WI38 (cell line): Measurements from ENCODE around the gene RNF217.
A peak's percentile ranks its signal among the peaks of the same experiment; 100 is the strongest.
"Not testable (repeated sequence)": the region's sequence is repeated elsewhere in the genome, so short reads cannot be mapped to it uniquely, and the experiment has no call there.

Experiments
- H3K4me3 ChIP-seq: 2 replicates; pipeline ENCODE4 v1.5.1; 2011; ENCODE audit warnings: low read depth, mild to moderate bottlenecking, control low read depth, low read length
- TF ChIP-seq, protein P1 (sequence below): IDR thresholded peaks from 2 replicates; pipeline ENCODE4 v1.5.1; 2012; ENCODE audit warnings: low read depth, mild to moderate bottlenecking, control low read depth, low read length

The RNF217 gene, protein sequence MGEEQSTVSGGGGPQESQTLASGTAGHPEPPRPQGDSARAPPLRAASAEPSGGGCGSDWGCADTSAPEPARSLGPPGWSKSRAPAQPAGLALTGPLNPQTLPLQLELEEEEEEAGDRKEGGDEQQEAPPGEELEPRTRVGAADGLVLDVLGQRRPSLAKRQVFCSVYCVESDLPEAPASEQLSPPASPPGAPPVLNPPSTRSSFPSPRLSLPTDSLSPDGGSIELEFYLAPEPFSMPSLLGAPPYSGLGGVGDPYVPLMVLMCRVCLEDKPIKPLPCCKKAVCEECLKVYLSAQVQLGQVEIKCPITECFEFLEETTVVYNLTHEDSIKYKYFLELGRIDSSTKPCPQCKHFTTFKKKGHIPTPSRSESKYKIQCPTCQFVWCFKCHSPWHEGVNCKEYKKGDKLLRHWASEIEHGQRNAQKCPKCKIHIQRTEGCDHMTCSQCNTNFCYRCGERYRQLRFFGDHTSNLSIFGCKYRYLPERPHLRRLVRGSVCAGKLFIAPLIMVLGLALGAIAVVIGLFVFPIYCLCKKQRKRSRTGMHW

DNA sequence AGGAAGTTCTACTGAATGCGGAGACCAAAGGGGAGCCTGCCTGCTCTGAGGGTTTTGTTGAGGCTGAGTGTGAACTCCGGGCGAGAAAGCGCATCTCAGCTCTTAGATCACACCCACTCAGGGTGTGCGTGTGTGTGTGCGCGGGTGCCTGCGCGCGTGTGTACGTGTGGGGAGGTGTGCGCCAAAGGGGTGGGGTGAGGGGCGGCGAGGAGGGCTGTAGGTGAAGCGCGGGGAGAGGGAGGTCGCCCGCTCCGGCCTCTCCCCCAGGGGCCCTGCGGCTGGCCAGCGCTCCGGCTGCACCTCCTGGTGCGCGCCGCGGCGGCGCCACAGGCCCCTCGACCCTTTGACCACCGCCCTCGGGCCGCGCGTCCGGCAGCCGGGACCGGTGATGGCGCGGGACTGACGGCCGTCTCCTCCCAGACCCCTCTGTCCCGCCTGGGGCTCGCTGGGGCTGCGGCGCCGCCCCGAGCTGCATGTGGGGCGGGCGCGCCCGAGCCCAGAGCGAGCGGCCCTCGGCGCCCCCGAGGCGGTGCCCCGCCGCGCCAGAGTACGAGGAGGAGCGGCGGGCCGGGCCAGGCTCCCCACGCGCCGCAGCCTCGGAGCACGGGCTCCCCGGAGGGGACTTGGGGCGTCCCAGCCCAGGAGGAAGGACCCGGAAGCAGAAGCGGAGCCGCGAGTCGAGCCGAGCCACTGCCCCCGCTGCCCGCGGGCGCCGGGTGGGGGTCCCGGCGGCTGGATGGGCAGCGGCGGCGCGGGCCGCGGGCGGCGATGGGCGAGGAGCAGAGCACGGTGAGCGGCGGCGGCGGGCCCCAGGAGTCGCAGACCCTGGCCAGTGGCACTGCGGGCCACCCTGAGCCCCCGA is at the start of gene RNF217:
RNF217 (plus strand) TSS at position 661 of the 862 bp plus-strand sequence; CDS start at position 769, 108 bp downstream.
- H3K4me3 ChIP-seq, result peak within 1 kb of the TSS; percentile 63
- TF ChIP-seq, protein P1, sequence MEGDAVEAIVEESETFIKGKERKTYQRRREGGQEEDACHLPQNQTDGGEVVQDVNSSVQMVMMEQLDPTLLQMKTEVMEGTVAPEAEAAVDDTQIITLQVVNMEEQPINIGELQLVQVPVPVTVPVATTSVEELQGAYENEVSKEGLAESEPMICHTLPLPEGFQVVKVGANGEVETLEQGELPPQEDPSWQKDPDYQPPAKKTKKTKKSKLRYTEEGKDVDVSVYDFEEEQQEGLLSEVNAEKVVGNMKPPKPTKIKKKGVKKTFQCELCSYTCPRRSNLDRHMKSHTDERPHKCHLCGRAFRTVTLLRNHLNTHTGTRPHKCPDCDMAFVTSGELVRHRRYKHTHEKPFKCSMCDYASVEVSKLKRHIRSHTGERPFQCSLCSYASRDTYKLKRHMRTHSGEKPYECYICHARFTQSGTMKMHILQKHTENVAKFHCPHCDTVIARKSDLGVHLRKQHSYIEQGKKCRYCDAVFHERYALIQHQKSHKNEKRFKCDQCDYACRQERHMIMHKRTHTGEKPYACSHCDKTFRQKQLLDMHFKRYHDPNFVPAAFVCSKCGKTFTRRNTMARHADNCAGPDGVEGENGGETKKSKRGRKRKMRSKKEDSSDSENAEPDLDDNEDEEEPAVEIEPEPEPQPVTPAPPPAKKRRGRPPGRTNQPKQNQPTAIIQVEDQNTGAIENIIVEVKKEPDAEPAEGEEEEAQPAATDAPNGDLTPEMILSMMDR, result no peak

DNA sequence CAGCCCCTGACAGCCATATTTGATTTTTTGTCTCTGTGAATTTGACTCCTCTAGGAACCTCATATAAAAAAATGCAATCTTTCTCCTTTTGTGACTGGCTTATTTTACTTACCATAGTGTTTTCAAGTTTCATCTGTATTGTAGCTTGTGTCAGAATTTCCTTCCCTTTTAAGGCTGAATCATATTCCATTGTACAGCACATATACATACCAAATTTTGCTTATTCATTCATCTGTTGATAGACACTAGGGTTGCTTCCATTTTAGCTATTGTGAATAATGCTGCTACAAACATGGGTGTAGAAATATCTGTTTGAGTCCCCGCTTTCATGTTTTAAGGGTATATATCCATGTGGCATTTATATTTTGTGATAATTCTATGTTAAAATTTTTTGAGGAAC is 49.2 kb upstream of the RNF217 start:
- H3K4me3 ChIP-seq, result no peak overlapping the region
- TF ChIP-seq, protein P1, result no peak

DNA sequence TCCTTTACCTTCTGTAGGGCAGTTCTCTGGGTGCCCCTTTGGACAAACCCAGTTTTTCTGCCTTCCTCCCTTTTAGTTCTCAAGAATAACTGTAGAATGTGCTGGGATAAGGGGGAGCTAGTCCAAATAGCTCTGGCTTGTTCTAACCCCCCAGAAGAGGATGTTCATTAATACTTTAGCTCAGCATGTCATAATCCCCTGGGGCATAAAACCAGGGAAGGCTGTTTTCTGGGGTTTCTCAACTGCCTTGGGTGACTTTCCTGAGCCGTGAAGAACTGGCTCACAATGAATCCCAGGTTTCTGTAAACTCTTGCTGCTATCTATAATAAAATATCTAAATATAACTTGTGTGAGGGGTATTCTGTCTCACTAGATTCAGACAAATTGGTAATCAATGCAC is 44.5 kb upstream of the RNF217 start:
- no peak overlapping the region for H3K4me3 ChIP-seq
- TF ChIP-seq, protein P1, result no peak

DNA sequence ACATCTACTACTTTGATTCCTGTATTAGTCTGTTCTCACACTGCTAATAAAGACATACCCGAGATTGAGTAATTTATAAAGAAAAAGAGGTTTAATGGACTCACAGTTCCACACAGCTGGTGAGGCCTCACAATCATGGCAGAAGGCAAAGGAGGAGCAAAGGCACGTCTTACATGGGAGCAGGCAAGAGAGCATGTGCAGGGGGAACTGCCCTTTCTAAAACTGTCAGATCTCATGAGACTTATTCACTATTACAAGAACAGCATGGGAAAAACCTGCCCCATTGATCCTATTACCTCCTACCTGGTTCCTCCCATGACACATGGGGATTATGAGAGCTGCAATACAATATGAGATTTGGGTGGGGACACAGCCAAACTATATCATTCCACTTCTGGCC is 42.5 kb upstream of the RNF217 start:
- H3K4me3 ChIP-seq, result not testable (repeated sequence)

DNA sequence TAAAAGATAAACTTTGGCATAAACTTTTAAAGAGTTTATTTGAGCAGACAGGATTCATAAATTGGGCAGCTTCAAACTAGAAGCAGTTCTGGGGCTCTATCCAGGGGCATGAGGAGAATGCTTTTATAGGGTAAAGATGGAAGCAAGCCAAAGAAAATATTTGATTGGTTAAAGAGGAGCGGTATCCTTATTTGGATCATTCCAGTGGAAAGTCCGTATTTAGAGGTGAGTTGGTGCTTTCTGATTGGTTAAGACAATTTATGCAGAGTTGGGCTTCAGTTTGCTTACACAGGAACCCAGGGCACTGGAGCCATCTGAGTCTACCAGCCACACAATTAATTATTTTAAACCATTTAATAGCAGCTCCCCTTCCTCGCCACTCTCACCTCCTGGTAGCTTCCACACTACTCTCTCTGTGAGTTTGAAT is 37.9 kb upstream of the RNF217 start:
- H3K4me3 ChIP-seq, result no peak overlapping the region
- TF ChIP-seq, protein P1, result no peak

DNA sequence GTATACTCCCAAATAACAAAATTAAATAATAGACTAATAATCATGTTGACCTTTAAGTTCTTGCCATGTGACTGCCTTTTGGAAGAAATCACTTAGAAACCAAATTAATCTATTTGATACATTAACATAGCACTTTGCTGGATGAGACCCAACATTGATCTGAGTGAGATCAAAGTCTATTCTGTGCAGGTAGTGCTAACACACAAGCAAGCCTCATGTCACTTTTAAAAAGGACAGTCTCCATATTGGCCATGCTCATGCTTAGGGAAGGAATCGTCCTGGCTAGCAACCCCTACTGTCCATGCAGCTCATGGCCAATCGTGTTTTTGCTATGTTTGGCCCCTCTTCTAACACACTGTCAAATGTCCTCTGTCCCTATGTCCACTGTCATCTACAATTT is 35.8 kb upstream of the RNF217 start:
- no peak overlapping the region for H3K4me3 ChIP-seq
- TF ChIP-seq, protein P1, result no peak

DNA sequence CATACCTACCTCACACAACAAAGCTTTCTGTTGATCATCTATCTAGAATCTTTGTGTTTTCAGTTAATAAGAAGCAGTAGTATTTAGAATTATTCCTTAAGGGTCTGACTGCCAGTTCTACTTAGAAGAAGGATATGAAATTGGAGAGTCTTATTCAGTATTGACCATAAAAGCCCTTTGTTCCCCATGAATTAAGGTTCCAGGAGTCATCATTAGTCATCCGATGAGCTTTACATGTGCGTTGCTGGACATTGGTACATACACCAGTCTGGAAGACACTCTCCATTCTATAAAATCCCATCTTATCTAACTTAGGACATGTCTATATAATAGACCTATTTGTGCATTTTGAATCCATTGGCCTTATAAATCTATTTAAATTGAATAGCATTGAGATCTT is 34.4 kb upstream of the RNF217 start:
- H3K4me3 ChIP-seq, result no peak overlapping the region
- TF ChIP-seq, protein P1, result no peak
